NCI-H2107 treated with DMSO at 0.1 percent for 48 hours (cell line): ENCODE results near the gene TLE4.
"Not testable (repeated sequence)": the region's sequence is repeated elsewhere in the genome, so short reads cannot be mapped to it uniquely, and the experiment has no call there.

Source experiments
- DNase-seq: peaks from one replicate; lab custom pipeline; 2025; ENCODE audit not compliant: unreplicated experiment; lab: John Stamatoyannopoulos, UW

TLE4 gene

DNA sequence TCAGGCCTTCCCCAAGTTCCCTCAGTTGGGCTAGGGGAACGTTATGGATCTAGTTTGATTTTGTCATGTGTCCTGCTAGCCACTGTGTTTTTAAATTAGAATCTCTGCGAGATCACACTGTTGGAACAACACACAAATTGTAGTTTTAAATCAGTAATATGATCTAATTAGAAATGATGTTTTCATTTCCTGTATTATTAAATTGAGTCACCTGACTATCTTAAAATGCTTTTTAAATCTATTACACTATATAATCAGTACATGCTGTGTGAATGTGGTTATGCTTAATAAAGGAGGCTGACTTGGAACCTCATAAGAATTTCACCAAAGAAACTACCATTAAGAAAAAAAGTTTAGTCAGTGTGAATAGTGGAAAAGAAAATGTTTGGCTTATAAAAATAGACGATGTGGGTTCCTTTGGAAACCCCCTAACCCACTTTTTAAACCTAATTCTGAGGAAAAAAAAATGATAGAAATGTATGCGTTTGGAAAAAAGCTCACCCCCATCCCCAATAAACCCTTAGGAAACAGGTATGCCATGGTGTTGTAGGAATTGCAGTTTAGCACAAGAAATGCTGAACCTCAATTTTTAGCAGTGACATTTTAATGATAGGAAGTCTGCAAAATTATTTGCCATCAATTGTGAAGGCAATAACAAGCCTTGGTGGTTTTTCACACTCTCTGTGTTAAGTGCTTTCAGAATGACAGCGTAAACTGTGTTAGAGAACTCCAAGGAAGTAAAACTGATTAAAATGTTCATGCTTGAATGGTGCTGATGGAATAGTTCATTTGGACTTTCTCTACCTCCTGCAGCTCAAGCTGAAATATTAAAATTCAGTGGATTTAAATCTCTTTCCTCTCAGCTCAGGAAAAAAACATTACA, 59.0 kb downstream of the TLE4 start:
- no peak for DNase-seq

DNA sequence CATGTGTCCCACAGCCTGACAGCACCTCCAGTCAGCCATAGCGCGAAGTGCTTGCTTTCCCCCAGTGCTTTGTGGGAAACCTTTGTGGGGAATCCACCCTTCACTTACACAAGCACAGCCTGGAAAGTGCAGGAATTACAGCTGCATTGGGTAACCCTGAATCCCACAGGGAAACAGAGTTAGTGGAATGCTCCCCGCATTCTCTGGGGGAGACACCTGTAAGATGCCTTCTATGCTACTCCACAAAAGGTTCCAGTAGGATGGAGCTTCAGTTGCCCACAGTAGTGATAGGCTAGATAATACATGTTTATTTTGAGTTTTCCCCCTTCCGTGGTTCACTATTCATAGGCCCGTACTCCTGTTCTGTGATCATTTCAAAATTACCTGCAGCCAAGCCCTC, 60.3 kb downstream of the TLE4 start:
- DNase-seq = no peak

DNA sequence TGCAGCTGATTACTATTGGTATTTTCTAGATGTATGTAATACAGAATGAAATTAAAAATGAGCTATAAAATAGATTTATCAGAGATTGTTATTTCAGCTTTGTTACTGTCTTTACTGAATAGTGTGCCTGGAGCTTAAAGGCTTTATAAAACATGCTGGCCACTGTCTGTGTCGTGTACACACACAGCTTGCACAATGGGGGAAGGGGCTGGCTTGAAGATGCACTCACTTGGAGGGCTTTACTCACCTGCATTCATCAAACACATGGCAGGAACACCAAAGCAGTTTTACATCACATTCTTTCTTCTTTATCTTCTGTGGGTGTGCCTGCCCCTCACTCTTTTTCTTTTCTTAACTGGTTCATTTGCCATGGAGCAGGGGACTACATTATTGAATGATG, 60.9 kb downstream of the TLE4 start:
- DNase-seq = no peak

DNA sequence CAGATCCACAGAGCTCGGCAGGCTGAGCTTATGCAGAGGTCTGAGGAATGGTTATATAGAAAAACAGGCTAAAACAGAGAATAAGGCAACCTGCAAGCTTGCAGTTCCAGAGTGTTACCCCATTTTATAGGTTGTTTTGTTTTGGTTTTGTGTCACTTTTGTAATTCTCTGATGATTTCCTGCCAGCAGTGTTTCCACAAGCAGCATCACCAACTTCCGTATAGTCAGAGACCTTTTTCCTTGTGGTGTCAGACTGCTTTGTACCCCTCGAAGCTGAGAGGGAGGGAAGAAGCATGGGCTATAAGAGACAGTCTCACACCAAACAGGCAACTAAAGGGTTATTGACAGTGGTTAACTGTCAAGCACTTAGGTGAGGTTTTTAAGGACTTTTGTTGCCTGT, 61.8 kb downstream of the TLE4 start:
- DNase-seq = no peak

DNA sequence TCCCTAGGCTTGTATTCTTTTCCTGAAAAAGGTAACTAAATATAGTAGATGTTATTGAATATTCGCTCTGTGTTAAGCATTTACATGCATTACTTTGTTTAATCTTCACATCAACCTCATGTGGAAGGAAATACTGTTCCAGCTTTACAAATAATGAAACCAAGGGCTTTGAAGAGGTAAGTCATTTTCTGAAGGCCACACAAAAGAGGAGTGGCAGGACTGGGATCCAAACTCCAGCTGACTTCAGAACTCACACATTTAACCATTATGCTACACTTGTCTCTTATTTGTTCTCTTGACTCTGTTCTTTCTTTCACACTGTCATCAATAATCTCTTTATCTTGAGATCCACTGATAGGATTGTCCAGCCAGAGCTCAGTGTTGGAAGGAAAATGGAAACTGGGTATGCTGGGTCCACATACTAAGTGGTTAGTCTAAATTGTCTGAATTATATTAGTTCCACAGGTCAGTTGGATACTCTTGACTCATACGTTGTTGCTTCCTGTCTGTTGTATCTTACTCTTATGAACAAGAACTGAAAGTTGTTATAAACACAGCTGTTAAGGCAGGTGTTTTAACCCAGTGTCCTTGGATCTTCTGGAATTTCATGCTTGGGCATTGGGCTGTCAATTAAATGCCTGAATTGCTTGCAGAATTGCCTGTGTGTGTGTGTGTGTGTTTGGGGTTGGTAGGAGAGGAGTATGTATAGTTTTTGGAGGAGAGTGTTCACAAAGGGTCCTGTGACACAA, 65.6 kb downstream of the TLE4 start:
- DNase-seq = no peak

DNA sequence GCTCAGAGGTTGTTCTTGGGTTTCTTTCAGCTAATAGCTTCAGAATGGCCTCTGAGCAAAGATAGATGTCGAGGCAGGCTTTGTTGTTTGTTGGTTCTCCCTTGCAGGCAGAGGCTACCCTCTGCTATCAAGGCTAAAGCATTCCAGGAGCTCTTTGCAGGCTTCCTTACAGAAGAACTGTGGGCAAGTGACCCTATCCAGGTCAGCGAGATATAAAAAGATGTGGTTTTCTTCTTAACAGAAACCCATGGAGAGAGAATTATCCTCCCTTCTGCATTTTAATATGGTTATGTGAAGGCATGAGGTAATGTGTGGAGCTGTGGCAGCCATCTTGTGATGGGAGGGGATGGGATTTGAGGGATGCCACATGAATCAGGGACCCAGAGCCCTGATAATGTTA, 67.0 kb downstream of the TLE4 start:
- DNase-seq = no peak

DNA sequence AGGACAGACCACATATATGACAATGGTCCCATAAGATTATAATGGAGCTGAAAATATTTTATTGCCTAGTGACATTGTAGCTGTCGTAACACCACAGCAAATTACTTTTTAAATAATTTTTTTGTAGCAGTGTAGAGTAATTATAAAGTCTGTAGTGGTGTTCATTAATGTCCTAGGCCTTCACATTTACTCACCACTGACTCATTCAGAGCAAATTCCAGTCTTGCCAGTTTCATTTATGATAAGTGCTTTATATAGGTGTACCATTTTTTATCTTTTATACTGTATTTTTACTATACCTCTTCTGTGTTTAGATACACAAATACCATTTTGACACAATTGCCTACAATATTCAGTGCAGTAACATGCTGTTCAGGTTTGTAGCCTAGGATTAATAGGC, 67.6 kb downstream of the TLE4 start:
- no peak for DNase-seq

DNA sequence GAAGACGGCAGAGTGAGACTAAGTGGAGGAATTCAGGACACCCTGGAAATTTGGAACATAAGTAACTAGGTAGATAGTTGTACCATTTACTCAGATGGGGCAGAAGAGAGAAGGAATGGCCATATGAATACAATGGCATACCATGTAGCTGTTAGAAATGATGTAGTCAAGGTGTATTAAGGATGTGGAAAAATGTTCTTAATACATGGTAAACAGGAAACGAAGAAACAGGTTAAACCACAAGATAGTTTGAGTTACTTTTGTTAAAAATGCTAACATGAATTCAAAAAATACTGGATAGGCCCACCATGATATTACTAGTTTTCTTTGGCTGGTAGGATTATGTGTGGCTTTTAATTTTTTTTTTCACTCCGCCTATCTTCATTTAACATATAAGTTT, 68.3 kb downstream of the TLE4 start:
- not testable (repeated sequence) for DNase-seq

DNA sequence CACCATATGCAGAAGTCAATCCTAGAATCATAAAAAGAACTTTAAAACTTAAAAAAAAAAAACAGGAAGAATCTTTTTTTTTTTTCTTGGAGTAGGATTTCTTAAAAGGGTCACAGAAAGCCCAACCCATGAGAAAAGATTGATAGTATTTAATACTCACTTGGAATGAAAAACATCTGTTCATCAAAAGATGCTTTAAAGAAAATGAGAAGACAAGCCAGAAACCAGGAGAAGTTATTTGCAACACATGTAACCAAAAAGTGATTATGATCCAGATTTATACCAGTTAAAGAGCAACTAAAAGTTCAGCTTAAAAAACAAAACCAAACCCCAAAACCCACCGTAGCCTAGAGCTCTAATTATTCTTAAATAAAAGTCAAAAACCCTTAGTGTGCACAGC, 69.3 kb downstream of the TLE4 start:
- DNase-seq = no peak

DNA sequence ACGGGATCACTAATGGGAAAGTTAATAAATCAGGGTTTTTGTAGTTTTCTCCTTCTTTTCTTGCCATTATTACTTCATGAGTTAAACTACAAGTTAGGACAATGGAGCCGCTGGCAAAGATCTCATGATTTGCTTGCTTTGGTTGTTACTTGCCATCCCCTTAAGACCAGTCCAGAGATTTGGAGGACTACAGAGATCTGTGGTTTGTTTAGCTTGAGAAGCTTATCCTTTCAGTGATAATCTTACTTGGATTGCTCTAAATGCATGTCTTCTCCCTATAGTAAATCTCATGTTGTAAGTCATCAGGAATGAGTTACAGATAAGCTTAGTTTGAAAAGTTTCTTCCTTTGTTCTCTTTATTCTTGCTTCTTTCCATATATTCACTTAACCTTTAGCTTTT, 70.9 kb downstream of the TLE4 start:
- DNase-seq = no peak

DNA sequence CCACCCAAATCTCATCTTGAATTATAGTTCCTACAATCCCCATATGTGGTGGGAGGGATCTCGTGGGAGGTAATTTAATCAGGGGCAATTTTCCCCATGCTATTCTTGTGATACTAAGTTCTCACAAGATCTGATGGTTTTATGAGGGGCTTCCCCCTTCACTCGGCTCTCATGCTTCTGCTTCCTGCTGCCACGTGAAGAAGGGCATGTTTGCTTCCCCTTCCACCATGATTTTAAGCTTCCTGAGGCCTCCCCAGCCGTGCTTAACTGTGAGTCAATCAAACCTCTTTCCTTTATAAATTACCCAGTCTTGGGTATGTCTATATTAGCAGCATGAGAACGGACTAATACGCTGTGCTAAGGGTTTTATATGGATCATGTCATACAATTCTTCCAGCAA, 72.3 kb downstream of the TLE4 start:
- no peak for DNase-seq

DNA sequence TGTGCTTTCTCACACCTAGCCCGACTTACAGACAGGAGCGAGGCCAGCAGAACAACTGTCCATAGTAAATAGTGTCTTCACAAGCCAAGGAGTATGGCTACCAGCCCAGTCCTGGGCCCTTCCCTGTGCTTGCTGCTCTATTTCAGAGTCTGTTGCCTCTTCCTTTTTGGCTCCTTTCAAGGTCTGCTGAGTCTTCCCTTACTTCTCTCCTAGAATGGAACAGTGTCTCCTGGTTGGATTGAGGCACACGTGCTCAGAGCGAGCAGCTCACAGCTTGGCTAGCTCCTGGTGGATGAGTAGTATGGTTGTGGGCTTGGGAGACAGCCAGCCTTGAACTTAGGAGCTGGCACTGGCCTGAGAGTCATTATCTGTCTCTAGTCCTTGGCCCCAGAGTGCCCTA, 72.8 kb downstream of the TLE4 start:
- DNase-seq = no peak

DNA sequence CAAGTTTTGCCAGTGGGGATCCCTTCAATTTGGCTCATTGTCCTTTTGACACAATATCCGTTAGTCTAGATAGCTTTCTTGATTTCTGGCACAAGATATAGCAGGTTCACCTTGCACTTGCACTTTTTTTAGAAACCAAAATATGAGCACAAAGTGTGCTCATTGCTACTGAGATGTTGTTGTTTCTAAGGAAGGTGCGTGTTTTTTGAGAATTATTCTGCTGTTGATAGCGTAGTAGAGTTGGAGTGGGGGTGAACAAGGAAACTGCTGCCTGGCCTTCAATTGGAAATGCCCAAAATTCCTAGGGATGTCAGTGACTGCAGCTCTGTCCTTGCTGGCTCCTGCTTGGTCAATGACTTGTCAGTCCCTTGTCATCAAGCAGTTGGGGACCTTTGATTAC, 73.3 kb downstream of the TLE4 start:
- DNase-seq = no peak

DNA sequence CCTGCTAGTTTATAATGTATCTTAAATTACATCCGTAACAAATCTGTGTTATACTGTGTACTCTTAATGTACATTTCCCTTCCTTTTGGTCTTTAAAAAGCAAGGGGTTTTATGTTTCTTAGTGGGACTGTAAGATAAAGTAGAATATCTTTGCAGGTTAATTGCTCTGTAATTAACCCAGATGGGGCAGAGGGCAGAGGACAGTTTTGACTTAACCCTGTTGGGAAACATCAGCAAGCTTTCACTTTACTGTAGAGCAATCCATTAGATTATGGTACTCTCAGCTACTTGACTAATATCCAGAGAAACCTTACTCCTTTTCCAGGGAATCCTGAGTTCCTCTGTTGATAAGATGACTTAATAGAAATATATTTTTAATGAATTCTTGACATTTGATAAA, 74.3 kb downstream of the TLE4 start:
- DNase-seq = no peak

DNA sequence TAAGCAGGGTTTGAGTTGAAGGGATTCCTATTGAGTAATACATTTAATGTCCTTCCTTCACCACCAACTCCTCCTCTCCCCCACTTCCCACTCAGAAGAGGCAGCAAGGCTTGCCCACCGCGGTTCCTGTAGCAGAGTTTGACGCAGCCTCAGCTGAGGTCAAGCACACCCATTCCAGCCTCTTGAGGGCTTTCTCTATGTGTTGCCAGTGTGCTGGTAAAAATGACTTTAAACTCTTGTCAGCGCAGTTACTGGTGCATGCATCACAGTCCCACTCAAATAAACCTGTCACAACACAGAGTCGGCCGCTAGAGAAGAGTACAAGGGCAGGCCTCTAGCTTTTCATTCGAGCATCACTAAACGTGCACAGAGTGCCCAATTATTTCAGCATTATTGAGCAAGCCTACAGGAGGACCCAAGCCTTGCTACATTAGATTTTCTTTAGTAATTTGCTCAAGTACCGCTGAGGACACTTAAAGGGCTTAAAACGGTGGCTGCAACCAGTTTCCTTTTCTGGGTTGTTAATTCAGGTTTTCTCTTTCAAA, 79.6 kb downstream of the TLE4 start:
- DNase-seq = peak; percentile 73

DNA sequence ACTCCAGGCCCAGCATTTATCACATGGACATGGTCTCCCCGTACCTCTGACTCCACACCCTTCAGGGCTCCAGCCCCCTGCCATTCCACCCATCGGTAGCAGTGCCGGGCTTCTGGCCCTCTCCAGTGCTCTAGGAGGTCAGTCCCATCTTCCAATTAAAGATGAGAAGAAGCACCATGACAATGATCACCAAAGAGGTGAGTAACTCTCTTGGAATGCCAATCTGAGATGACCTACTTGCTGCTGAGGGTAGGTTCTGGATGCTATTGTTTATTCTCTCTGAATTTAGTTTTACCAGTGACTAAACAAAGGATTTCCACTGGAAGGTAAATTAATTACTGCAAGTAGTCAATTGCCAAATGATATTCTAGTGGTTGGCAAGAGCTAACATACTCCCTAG, 80.8 kb downstream of the TLE4 start:
- no peak for DNase-seq

DNA sequence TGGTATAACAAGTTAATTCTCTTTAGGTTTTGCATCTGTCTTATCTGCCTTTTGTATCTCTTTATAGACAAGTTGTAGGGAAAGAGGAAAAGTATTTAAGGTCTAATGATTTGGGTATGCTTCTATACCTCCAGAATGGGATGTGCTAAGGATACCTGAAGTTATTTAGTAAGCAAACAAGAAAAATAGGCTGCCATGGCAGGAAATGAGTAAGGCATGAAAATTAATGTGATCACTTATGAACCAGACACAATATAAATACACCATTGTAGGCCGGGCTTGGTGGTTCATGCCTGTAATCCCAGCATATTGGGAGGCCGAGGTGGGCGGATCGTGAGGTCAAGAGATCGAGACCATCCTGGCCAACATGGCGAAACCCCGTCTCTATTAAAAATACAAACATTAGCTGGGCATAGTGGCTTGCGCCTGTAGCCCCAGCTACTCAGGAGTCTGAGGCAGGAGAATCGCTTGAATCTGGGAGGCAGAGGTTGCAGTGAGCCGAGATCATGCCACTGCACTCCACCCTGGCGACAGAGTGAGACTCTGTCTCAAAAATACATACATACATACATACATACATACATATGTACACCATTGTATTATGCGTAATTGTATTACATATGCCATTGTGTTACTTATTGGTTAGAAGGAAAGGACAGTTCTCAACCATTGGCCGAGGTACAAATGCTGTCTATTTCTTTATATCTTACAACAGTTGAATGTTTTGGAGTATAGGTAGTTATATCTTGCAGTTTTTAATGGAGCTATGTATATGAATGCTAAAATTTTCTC, 83.0 kb downstream of the TLE4 start:
- DNase-seq = not testable (repeated sequence)

DNA sequence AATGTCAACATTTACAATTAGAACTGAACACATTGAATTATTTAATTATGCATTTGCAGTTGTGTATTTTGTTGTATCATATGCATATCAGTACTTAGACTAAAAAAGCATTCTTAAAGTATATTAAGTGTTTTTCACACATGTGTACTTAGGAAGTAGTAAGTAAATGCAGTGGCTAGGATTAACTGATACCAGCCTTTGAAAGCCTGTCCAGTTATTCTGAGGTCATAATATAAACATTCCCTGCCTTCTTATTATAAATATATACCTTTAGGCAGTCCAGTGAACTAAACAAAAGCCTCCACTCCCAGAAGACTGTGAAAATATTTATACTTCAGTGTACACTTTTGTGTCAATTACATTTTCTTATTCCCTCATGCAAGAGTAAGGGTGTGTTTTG, 83.8 kb downstream of the TLE4 start:
- no peak for DNase-seq

DNA sequence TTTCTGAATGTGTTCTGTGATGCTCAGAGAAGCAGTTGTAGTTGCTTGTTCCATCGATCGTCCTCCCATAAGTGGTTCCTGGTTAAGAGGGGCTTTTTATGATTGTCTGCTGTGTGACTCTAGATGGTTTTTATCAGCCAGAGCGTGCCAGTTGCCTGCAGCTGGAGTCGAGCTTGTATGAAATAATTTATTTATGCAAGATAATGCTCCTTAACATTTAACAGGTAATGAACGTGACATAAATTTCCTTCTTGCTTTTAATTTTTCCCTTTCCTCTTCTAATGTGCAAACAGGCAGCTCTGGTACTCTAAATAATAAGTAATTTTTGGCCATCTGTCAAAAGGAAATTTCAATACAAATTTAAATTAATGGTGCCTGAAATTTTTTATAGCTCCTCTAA, 84.4 kb downstream of the TLE4 start:
- no peak for DNase-seq

DNA sequence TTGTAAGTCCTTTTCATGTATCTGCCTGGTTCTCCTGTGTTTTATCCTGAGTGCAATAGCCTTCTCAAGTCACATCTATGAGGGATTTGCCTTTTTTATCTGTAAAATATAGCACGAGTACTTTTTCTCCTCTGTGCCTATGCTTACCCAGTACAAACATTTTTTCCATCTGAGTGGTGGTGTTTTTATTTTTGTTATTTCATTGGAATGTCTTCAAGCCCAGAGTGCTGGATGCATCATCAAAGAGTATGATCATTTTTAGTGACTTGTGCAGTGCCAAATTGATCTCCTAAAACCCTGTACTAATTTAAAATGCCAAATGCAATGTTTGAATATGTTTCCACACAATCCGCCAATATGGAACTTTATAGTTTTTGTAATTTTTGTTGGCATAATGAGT, 86.1 kb downstream of the TLE4 start:
- no peak for DNase-seq

DNA sequence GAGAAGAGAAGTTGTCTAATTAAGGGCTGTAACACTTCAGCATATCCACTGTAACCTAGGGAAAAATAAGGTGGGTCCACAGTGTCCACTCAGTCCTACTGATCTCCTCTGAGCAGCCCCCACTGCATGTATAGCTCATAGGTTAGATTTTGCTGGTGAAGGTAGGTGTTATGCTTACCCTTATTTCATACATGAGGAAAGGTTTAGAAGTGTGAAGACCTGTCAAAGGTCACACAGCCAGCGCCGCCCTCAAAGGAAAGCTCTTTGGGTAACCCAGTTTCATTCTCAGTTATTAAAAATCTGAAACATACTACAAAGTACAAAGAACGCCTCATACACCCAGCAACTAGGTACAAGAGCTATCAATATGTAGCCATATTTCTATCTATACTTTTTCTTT, 87.2 kb downstream of the TLE4 start:
- no peak for DNase-seq
